Glutamatergic neuron (in vitro differentiated cells): ENCODE results near the gene PRSS57. TPM values are rescaled to one million over a fixed set of nuclear protein-coding genes. Genes with fewer than 3 reads are reported as not detected.
A peak's percentile ranks its signal among the peaks of the same experiment; 100 is the strongest.

Source experiments
- DNase-seq: peaks from one replicate; pipeline ENCODE4 v3.0.0; 2022
- H3K27ac Mint-ChIP-seq: one replicate; pipeline ENCODE4 v1.8.0; 2020; ENCODE audit warnings: mild to moderate bottlenecking, mixed read lengths, inconsistent platforms; ENCODE audit not compliant: unreplicated experiment
- H3K27me3 Mint-ChIP-seq: one replicate; pipeline ENCODE4 v1.8.0; 2020; ENCODE audit warnings: mild to moderate bottlenecking, moderate library complexity, mixed read lengths, inconsistent platforms; ENCODE audit not compliant: unreplicated experiment
- H3K36me3 Mint-ChIP-seq: one replicate; pipeline ENCODE4 v1.8.0; 2020; ENCODE audit warnings: mild to moderate bottlenecking, mixed read lengths, inconsistent platforms; ENCODE audit not compliant: unreplicated experiment
- H3K4me1 Mint-ChIP-seq: one replicate; pipeline ENCODE4 v1.8.0; 2020; ENCODE audit warnings: mild to moderate bottlenecking, low read depth, mixed read lengths, inconsistent platforms; ENCODE audit not compliant: unreplicated experiment
- H3K4me3 Mint-ChIP-seq: one replicate; pipeline ENCODE4 v1.8.0; 2020; ENCODE audit warnings: mild to moderate bottlenecking, mixed read lengths, inconsistent platforms; ENCODE audit not compliant: unreplicated experiment
- H3K9me3 Mint-ChIP-seq: one replicate; pipeline ENCODE4 v1.8.0; 2020; ENCODE audit warnings: mild to moderate bottlenecking, moderate library complexity, mixed read lengths, inconsistent platforms; ENCODE audit not compliant: unreplicated experiment
- CTCF ChIP-seq: fragments of 200-600 bp; sonication (generic); IDR thresholded peaks from one replicate; pipeline ENCODE4 v1.5.0; 2021; ENCODE audit not compliant: partially characterized antibody, unreplicated experiment
- total RNA-seq: library from RNA; stranded (reverse); fragmentation: NEBNext Ultra II Directional; extraction: Animal tissue kit (Norgen Biotek cat#: 25700); gene quantifications from one replicate; pipeline ENCODE4 v1.2.1, GENCODE V29; 2021; ENCODE audit not compliant: unreplicated experiment

The PRSS57 gene
- total RNA-seq, 1 donor from 2014 or later = 0.78 TPM

DNA sequence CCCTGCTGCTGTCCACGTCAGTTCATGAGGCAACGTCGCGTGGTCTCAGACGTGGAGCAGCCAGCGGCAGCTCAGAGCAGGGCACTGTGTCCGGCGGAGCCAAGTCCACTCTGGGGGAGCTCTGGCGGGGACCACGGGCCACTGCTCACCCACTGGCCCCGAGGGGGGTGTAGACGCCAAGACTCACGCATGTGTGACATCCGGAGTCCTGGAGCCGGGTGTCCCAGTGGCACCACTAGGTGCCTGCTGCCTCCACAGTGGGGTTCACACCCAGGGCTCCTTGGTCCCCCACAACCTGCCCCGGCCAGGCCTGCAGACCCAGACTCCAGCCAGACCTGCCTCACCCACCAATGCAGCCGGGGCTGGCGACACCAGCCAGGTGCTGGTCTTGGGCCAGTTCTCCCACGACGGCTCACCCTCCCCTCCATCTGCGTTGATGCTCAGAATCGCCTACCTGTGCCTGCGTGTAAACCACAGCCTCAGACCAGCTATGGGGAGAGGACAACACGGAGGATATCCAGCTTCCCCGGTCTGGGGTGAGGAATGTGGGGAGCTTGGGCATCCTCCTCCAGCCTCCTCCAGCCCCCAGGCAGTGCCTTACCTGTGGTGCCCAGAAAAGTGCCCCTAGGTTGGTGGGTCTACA lies 12.5 kb downstream of the PRSS57 start:
- DNase-seq = no peak
- no peak for TF ChIP-seq CTCF
- Mint-ChIP-seq H3K36me3 (no peaks in the 10 kb centered on the region), H3K9me3 (peaks cover 8% of the 10 kb centered on the region), H3K27me3 (peaks cover 4% of the 10 kb centered on the region), H3K4me1 (no peaks in the 10 kb centered on the region), H3K27ac (no peak overlapping the region), H3K4me3 (no peak overlapping the region)

DNA sequence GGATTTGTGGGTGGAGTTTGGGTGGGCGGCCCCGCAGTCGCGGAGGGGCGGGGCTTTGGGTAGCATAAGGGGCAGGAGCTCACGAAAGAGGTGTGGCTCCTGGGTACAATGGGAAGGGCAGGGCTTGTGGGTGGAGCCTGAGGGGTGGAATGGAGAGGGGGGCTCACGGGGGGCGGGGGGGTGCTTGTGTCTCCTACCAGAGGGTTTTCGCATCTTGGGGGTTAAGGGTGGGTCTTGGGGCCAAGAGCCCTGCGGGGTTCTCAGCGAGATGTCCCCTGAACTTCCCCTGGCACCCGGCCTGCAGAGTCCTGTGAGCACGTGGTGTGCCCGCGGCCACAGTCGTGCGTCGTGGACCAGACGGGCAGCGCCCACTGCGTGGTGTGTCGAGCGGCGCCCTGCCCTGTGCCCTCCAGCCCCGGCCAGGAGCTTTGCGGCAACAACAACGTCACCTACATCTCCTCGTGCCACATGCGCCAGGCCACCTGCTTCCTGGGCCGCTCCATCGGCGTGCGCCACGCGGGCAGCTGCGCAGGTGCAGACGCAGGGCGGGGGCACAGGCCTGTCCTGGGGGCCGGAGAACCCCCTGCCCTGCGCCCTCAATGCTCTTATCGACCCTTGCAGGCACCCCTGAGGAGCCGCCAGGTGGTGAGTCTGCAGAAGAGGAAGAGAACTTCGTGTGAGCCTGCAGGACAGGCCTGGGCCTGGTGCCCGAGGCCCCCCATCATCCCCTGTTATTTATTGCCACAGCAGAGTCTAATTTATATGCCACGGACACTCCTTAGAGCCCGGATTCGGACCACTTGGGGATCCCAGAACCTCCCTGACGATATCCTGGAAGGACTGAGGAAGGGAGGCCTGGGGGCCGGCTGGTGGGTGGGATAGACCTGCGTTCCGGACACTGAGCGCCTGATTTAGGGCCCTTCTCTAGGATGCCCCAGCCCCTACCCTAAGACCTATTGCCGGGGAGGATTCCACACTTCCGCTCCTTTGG lies 13.9 kb downstream of the PRSS57 start:
- DNase-seq = peak; percentile 94
- Mint-ChIP-seq H3K4me3 (peak overlapping the region; percentile 94), H3K4me1 (no peaks in the 10 kb centered on the region), H3K9me3 (peaks cover 6% of the 10 kb centered on the region), H3K36me3 (no peaks in the 10 kb centered on the region), H3K27me3 (peaks cover 4% of the 10 kb centered on the region), H3K27ac (peak overlapping the region; percentile 93)
- no peak for TF ChIP-seq CTCF

DNA sequence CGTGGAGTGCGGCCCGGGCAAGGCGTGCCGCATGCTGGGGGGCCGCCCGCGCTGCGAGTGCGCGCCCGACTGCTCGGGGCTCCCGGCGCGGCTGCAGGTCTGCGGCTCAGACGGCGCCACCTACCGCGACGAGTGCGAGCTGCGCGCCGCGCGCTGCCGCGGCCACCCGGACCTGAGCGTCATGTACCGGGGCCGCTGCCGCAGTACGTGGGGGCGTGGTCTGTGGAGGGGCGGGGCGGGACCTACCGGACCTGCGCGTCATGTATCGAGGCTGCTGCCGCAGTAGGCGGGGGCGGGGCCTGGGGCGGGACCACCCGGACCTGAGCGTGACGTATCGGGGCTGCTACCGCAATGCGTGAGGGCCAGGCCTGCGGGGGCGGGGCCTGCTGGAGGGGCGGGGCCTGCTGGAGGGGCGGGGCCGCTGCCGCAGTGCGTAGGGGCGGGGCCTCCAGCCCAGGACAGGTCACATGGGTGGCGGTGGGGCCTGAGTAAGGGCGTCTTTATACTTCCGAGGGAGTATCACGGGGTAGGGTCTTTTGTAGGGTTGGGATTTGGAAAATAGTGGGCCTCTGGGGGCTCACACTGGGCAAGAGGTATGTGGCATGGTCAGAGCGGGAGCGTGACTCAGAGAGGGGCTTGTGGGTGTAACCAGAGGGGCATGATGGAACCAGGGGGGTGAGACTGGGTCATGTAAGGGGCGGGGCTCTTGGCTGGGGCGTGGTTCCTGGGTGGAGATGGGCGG lies 14.8 kb downstream of the PRSS57 start:
- peak; percentile 100 for DNase-seq
- Mint-ChIP-seq H3K9me3 (peaks cover 7% of the 10 kb centered on the region), H3K27ac (peak overlapping the region; percentile 93), H3K4me1 (peaks cover 1% of the 10 kb centered on the region), H3K4me3 (peak overlapping the region; percentile 94), H3K27me3 (peaks cover 9% of the 10 kb centered on the region), H3K36me3 (no peaks in the 10 kb centered on the region)
- TF ChIP-seq CTCF = peak; percentile 19

DNA sequence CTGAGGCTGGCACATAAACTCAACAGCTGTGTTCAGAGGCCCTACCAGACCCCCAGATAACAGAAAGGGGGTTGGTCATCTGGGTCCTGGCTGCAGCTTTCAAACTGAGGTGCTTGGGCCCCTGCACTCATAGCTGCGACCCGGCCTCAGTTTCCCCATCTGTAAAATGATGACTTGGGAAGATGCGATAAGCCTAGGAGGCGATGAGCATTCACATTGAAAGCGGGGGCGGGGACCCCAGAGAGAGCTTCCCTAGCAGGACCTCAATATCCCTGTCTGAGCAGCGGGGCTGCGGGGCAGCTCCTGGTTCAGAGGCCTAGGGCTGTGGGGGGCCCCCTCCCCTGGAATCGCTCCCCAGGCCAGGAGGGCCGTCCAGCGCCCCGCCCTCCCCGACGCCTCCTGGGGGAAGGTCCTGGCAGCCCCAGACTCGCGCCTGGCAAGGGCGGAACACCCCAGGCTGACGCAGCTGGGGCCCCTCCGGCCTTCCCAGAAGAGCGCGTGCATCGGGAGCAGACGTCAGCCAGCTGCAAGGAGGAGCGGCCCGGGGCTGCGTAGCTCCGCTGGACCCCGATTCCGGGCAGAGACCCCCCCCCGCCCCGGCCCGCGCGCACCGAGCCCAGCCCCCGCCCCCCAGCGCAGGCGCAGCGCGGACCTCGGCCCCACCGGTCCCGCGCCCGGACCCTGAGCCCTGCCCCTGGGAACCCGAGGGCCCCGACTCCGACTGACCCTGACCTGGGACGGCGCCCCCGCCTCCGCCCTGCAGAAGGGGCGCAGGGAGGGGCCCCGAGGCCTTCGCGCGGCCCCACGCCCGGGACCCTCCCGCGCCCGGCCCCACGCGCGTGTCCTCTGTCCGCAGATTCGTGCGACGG lies 15.6 kb downstream of the PRSS57 start:
- Mint-ChIP-seq H3K4me1 (peaks cover 5% of the 10 kb centered on the region), H3K27me3 (peaks cover 14% of the 10 kb centered on the region)

More for the DNA sequence above, 15.6 kb downstream of the PRSS57 start:
- Mint-ChIP-seq H3K9me3 (peaks cover 10% of the 10 kb centered on the region), H3K27ac (no peak overlapping the region), H3K36me3 (no peaks in the 10 kb centered on the region), H3K4me3 (peak overlapping the region; percentile 65)
- TF ChIP-seq CTCF = no peak
- peak; percentile 72 for DNase-seq
